ENCODE data around the gene MAGI3.
"Not testable (repeated sequence)": the region's sequence is repeated elsewhere in the genome, so short reads cannot be mapped to it uniquely, and the experiment has no call there.

The MAGI3 gene

DNA sequence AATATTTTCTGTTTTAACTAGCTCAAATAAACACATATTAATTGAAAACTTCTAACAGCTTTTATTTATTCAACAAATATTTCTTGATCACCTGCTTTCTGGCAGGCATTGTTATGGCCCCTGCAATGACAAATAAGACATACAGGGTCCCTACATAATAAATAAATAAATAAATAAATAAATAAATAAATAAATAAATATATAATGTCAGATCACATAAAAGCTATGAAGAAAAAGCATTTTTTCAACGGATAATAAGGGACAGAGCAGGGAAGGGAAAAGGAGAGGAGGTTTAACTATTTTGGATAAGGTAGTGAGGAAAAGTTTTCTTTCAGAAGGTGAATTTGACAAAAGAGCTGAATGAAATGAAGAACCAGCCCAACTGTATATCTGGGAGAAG lies 115.0 kb downstream of the MAGI3 start:
- TF ChIP-seq, protein P1, sequence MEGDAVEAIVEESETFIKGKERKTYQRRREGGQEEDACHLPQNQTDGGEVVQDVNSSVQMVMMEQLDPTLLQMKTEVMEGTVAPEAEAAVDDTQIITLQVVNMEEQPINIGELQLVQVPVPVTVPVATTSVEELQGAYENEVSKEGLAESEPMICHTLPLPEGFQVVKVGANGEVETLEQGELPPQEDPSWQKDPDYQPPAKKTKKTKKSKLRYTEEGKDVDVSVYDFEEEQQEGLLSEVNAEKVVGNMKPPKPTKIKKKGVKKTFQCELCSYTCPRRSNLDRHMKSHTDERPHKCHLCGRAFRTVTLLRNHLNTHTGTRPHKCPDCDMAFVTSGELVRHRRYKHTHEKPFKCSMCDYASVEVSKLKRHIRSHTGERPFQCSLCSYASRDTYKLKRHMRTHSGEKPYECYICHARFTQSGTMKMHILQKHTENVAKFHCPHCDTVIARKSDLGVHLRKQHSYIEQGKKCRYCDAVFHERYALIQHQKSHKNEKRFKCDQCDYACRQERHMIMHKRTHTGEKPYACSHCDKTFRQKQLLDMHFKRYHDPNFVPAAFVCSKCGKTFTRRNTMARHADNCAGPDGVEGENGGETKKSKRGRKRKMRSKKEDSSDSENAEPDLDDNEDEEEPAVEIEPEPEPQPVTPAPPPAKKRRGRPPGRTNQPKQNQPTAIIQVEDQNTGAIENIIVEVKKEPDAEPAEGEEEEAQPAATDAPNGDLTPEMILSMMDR (IDR thresholded peaks at IDR 0.05; ENCODE audit: insufficient read depth, missing control alignments): no peak
- FAIRE-seq (no peak), DNase-seq (ENCODE audit: insufficient read length, low spot score) (no peak)

DNA sequence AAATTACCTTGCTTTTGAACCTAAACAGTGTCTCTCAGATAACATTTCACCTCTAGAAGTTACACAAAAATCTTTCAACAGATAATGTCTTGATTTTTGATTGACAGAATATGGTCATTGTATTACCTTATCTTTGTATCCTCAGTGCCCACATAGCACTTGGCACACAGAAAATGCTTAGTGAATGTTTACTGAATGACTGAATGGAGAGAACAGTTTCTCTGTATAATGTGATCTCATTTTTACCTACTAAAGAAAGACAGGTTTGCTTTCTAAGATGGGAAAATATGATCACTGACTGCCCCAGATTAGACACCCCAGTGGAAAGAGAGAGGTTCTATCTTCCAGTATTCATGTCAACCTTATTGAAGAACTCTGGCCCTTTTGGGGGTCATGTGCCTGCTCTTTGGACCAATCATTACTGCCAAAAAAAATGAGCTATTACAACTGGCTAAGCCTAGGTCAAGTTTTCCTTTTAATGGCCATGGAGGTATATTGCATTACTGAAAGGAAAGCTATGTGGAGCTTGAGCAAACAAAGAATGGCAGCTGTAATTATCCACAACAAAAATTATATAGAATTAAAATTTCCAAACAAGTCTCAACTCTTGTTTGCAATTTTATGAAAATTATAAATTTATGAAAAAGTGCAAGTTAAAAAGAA lies 117.4 kb downstream of the MAGI3 start:
- no peak for FAIRE-seq
- DNase-seq (ENCODE audit: insufficient read length, low spot score): no peak
- TF ChIP-seq, protein P1 (IDR thresholded peaks at IDR 0.05; ENCODE audit: insufficient read depth, missing control alignments): no peak

DNA sequence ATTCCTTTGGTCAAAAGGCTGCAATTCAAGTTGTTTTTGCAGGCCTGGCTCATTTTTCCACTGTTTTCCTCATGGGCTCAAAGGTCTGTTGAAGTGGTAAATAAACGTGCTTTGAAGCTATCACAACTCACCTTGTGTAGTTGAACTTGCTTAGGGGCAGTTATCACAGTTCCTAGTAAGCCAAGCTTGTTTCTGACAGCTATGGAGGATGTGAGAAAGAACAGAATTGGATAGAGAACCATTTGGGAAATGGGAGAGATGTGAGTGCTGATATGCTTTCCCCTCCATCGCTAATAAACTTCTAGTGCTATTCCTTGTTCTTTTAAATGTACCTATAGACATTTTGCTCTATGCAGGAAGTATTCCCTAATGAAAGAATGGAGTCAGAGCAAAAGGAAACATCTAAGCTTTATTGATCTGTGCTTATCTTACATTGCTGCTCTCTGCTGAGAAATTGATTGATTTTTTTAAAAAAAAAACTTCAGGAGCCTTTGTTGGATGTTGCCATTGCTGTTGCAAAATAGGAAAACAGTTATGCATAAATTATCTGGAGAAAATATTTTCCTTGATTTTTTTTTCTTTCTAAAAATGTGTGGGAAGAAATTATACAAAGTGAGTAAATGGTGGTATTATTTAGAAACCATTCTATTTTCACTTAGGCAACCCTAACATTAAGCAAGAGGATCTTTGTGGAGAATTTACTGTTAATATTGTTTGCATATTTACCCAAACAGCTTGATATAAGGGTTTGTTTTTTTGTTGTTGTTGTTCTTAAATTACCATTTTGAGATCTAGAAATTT lies 118.2 kb downstream of the MAGI3 start:
- TF ChIP-seq, protein P1 (IDR thresholded peaks at IDR 0.05; ENCODE audit: insufficient read depth, missing control alignments): no peak
- no peak for DNase-seq (ENCODE audit: insufficient read length, low spot score)
- no peak for FAIRE-seq

DNA sequence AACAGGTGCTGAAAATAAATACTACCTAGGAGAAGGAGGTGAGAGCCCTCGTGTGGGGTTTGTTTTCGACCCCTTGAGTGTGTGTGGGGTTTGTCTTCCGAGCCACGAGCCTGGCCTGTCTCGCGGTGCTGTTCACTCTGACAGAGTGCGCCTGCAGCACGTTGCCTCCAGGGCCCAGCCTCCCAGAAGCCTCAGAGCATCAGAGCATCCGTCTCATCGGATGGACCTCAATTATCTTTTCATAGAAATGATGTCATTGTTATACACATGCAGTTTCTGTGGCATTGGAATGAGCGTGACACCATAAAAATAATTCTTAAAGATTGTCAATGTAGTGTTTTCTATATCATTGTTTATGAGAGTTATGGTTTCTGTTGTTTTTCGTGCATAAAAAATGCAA lies 119.5 kb downstream of the MAGI3 start:
- not testable (repeated sequence) for FAIRE-seq

DNA sequence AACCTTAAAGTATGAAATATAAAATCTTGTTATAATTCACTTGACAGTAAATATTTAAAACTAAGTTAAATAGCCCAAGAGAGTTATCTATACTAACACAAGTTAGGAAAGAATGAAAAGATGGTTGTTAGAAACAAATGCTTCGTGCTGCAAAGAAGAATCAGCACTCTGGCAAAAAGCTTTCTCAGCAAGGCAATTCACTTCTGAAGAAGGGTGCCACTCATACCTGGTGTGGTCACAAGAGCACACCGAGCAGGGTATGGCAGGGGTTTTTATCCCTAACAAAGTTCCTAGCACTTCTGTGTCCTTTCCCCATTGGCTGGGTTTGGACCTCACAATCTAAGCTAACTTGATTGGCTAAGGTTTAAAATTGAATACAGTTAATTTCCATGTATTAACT lies 121.0 kb downstream of the MAGI3 start:
- TF ChIP-seq, protein P1 (IDR thresholded peaks at IDR 0.05; ENCODE audit: insufficient read depth, missing control alignments): no peak
- no peak for FAIRE-seq

More for the DNA sequence above, 119.5 kb downstream of the MAGI3 start:
- DNase-seq (ENCODE audit: insufficient read length, low spot score): not testable (repeated sequence)

DNA sequence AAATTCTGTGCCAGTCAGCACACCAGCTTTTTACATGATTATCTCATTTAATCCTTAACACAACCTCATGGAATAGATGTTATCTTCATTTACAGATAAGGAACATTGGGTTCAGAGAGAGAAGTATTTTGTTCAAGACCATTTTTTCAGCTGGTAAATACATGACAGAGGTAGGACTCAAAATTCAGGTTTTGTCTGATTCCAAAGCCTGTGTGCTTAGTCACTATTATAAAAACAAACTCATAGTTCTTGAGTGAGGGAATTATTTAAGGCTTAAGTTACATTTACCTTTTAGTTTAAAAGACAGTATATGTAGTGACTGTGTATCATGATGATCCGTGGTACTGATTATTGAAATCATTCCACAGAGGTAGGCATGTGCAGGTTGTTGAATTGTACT lies 125.2 kb downstream of the MAGI3 start:
- TF ChIP-seq, protein P1 (IDR thresholded peaks at IDR 0.05; ENCODE audit: insufficient read depth, missing control alignments): no peak
- FAIRE-seq: no peak
- DNase-seq (ENCODE audit: insufficient read length, low spot score): no peak

More for the DNA sequence above, 121.0 kb downstream of the MAGI3 start:
- no peak for DNase-seq (ENCODE audit: insufficient read length, low spot score)

DNA sequence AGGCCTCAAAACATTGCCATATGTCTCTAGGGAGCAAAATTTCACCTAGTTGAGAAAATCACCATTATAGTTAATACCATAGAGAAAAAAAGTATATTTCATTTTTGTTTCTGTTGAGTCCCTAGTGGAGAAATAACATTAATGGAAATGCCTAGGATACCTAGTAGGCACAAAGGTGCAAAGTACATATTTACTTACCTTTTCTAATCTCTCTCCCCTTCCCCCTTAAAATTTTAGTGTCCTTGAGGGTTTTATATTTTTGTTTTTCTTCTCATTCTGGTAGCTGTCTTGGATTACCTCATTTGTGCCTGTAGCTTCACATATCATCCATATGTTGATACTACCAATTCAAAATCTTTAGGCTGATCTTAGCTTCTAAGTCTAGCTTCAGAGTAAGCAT lies 127.0 kb downstream of the MAGI3 start:
- FAIRE-seq: no peak
- TF ChIP-seq, protein P1 (IDR thresholded peaks at IDR 0.05; ENCODE audit: insufficient read depth, missing control alignments): no peak
- DNase-seq (ENCODE audit: insufficient read length, low spot score): no peak

Data from D721Med (cell line).